SK-N-SH (cell line): ENCODE results near the gene PLA2G4C. TPM values are rescaled to one million over a fixed set of nuclear protein-coding genes. Genes with fewer than 3 reads are reported as not detected.

Source experiments
- CTCF ChIA-PET: fragments of 300-600, 350-600 bp; formaldehyde crosslinking; extraction: SDS; loops from one replicate; lab custom pipeline; 2021; lab: Yijun Ruan, JAX
- POLR2A ChIA-PET: fragments of 350-600 bp; sonication (Branson Sonifier 250); formaldehyde crosslinking; extraction: SDS; loops from one replicate; lab custom pipeline; 2020; ENCODE audit warnings: antibody characterized with exemption, inconsistent platforms; lab: Yijun Ruan, JAX
- DNase-seq: peaks from one replicate; pipeline ENCODE4 v3.0.0; 2012
- H2AFZ ChIP-seq: fragments of 200-600 bp; sonication (generic); 2 replicates; pipeline ENCODE4 v1.8.1; 2016; ENCODE audit warnings: antibody characterized with exemption, mild to moderate bottlenecking, low read depth
- H3F3A ChIP-seq: fragments of 200-600 bp; sonication (generic); replicated peaks from 2 replicates; pipeline ENCODE3; 2016; ENCODE audit warnings: antibody characterized with exemption, mild to moderate bottlenecking; ENCODE audit not compliant: insufficient read depth
- H3K27ac ChIP-seq, 2 experiments: fragments of 200-500 bp in 1 of 2; fragments of 200-600 bp in 1 of 2; sonication (Bioruptor generic) in 1 of 2; sonication (generic), shearing (Covaris generic) in 1 of 2; 2 replicates each; pipeline versions ENCODE4 v1.5.1 to v1.6.1; 2014 to 2016; ENCODE audit warnings: low read depth in 2 of 2, inconsistent platforms in 1 of 2, low read length in 1 of 2, mild to moderate bottlenecking in 1 of 2, mixed read lengths in 1 of 2
- H3K27me3 ChIP-seq: fragments of 200-600 bp; sonication (generic), shearing (Covaris generic); 2 replicates; pipeline ENCODE4 v1.6.1; 2016; ENCODE audit warnings: mixed run types; ENCODE audit not compliant: insufficient read depth
- H3K36me3 ChIP-seq, 2 experiments: fragments of 200-500 bp in 1 of 2; fragments of 200-600 bp in 1 of 2; sonication (Bioruptor generic) in 1 of 2; sonication (generic) in 1 of 2; replicated peaks in 1 of 2; 2 replicates each; pipeline versions ENCODE3 to v1.5.1; 2014 to 2016; ENCODE audit warnings: low read length in 1 of 2, mild to moderate bottlenecking in 1 of 2; ENCODE audit not compliant: insufficient read depth in 2 of 2, control insufficient read depth in 1 of 2
- H3K4me1 ChIP-seq, 2 experiments: fragments of 200-500 bp in 1 of 2; fragments of 200-600 bp in 1 of 2; sonication (Bioruptor generic) in 1 of 2; sonication (generic), shearing (Covaris generic) in 1 of 2; 2 replicates each; pipeline versions ENCODE4 v1.5.1 to v1.6.1; 2014 to 2016; ENCODE audit warnings: low read depth in 1 of 2, low read length in 1 of 2, mixed run types in 1 of 2; ENCODE audit not compliant: insufficient read depth in 2 of 2, control insufficient read depth in 1 of 2
- H3K4me2 ChIP-seq: fragments of 200-600 bp; sonication (generic), shearing (Covaris generic); 2 replicates; pipeline ENCODE4 v1.6.1; 2017; ENCODE audit warnings: mixed run types
- H3K4me3 ChIP-seq, 2 experiments: fragments of 200-500 bp in 1 of 2; fragments of 200-600 bp in 1 of 2; sonication (Bioruptor generic) in 1 of 2; sonication (generic), shearing (Covaris generic) in 1 of 2; 2 replicates each; pipeline versions ENCODE4 v1.5.1 to v1.8.1; 2014 to 2016; ENCODE audit warnings: low read depth in 2 of 2, inconsistent platforms in 1 of 2, low read length in 1 of 2, mild to moderate bottlenecking in 1 of 2, mixed read lengths in 1 of 2, moderate library complexity in 1 of 2
- H3K79me2 ChIP-seq: fragments of 200-600 bp; sonication (generic); 2 replicates; pipeline ENCODE4 v1.8.1; 2017; ENCODE audit warnings: mild to moderate bottlenecking; ENCODE audit not compliant: insufficient read depth
- H3K9ac ChIP-seq: fragments of 200-600 bp; sonication (generic); 2 replicates; pipeline ENCODE4 v1.6.1; 2017; ENCODE audit warnings: mixed run types
- H3K9me2 ChIP-seq: fragments of 200-600 bp; sonication (generic); 2 replicates; pipeline ENCODE4 v1.6.1; 2017; ENCODE audit warnings: mixed run types
- H3K9me3 ChIP-seq: fragments of 200-600 bp; sonication (generic); 2 replicates; pipeline ENCODE4 v1.6.1; 2017; ENCODE audit warnings: mixed run types, mild to moderate bottlenecking, moderate library complexity
- H4K20me1 ChIP-seq: fragments of 200-600 bp; sonication (generic); 2 replicates; pipeline ENCODE4 v1.6.1; 2017; ENCODE audit warnings: mild to moderate bottlenecking, mixed run types; ENCODE audit not compliant: insufficient read depth
- CHD2 ChIP-seq: fragments of 150-350 bp; IDR thresholded peaks from 2 replicates; pipeline ENCODE4 v1.6.1; 2018; ENCODE audit warnings: low read length; ENCODE audit not compliant: partially characterized antibody
- ELF1 ChIP-seq: IDR thresholded peaks from 2 replicates; pipeline ENCODE4 v1.4.0; 2012
- FOSL2 ChIP-seq: IDR thresholded peaks from 2 replicates; pipeline ENCODE4 v1.4.0; 2012; ENCODE audit warnings: low read depth, mild to moderate bottlenecking, moderate library complexity, borderline replicate concordance
- FOXJ3 ChIP-seq: sonication (generic); formaldehyde crosslinking; IDR thresholded peaks from 2 replicates; pipeline ENCODE4 v1.5.1; 2020; ENCODE audit warnings: mild to moderate bottlenecking, missing genetic modification reagents
- FOXM1 ChIP-seq: IDR thresholded peaks from 2 replicates; pipeline ENCODE4 v1.4.0; 2012; ENCODE audit warnings: low read depth, mild to moderate bottlenecking
- GABPA ChIP-seq: IDR thresholded peaks from 2 replicates; pipeline ENCODE4 v1.4.0; 2012; ENCODE audit warnings: low read depth, mild to moderate bottlenecking
- GATA2 ChIP-seq: sonication (generic); formaldehyde crosslinking; IDR thresholded peaks from 2 replicates; pipeline ENCODE4 v1.5.0; 2020; ENCODE audit warnings: mild to moderate bottlenecking, missing genetic modification reagents
- JUND ChIP-seq: IDR thresholded peaks from 2 replicates; pipeline ENCODE4 v1.4.0; 2012
- MEF2A ChIP-seq: IDR thresholded peaks from 2 replicates; pipeline ENCODE4 v1.4.0; 2012; ENCODE audit warnings: low read depth, borderline replicate concordance
- MXI1 ChIP-seq: IDR thresholded peaks from 2 replicates; pipeline ENCODE4 v1.6.1; 2012; ENCODE audit warnings: mild to moderate bottlenecking, low read depth, low read length, improper control_type of control experiment
- NRF1 ChIP-seq: IDR thresholded peaks from 2 replicates; pipeline ENCODE4 v1.6.1; 2012; ENCODE audit warnings: low read depth, mild to moderate bottlenecking, low read length
- POLR2AphosphoS5 ChIP-seq: IDR thresholded peaks from 2 replicates; pipeline ENCODE4 v1.6.1; 2012; ENCODE audit warnings: low read depth, low read length
- RAD21 ChIP-seq: IDR thresholded peaks from 2 replicates; pipeline ENCODE4 v1.6.1; 2012; ENCODE audit warnings: mild to moderate bottlenecking, low read length
- RCOR1 ChIP-seq: fragments of 150-350 bp; IDR thresholded peaks from 2 replicates; pipeline ENCODE4 v1.6.1; 2017; ENCODE audit warnings: antibody characterized with exemption, low read length
- SMC3 ChIP-seq: IDR thresholded peaks from 2 replicates; pipeline ENCODE4 v1.6.1; 2012; ENCODE audit warnings: low read depth, low read length, improper control_type of control experiment
- TAF1 ChIP-seq: IDR thresholded peaks from 2 replicates; pipeline ENCODE4 v1.6.1; 2012; ENCODE audit warnings: low read depth, mild to moderate bottlenecking, low read length, moderate library complexity, borderline replicate concordance
- WGBS: methylation state at CpG from one replicate; pipeline ENCODE4 v1.1.6; 2017; ENCODE audit warnings: low lambda C conversion rate; 5-methylcytosine and 5-hydroxymethylcytosine counted together
- polyA plus RNA-seq, 3 experiments: library from polyadenylated mRNA; depleted of rRNA; stranded (reverse); fragments of >200 nt; gene quantifications; 2 replicates each; pipeline ENCODE4 v1.2.3, GENCODE V29; 2012
- TF ChIP-seq, protein P1 (sequence below): IDR thresholded peaks from 2 replicates; pipeline ENCODE4 v1.6.1; 2012; ENCODE audit warnings: mild to moderate bottlenecking, low read depth, low read length, moderate library complexity
- TF ChIP-seq, protein P2 (sequence below): fragments of 150-350 bp; IDR thresholded peaks from 2 replicates; pipeline ENCODE4 v1.6.1; 2017; ENCODE audit warnings: antibody characterized with exemption, low read length, low read depth, borderline replicate concordance
- TF ChIP-seq, protein P3 (sequence below): fragments of 150-350 bp; IDR thresholded peaks from 2 replicates; pipeline ENCODE4 v1.6.1; 2016; ENCODE audit warnings: mild to moderate bottlenecking, low read depth, low read length
- TF ChIP-seq, protein P4 (sequence below): fragments of 200-600 bp; sonication (generic); IDR thresholded peaks from 2 replicates; pipeline ENCODE4 v1.6.1; 2017; ENCODE audit warnings: antibody characterized with exemption, mild to moderate bottlenecking, moderate library complexity

The PLA2G4C gene
- polyA plus RNA-seq, 1 of the 3 experiments (the other 2 are of a cell fraction): 6.1 TPM

DNA sequence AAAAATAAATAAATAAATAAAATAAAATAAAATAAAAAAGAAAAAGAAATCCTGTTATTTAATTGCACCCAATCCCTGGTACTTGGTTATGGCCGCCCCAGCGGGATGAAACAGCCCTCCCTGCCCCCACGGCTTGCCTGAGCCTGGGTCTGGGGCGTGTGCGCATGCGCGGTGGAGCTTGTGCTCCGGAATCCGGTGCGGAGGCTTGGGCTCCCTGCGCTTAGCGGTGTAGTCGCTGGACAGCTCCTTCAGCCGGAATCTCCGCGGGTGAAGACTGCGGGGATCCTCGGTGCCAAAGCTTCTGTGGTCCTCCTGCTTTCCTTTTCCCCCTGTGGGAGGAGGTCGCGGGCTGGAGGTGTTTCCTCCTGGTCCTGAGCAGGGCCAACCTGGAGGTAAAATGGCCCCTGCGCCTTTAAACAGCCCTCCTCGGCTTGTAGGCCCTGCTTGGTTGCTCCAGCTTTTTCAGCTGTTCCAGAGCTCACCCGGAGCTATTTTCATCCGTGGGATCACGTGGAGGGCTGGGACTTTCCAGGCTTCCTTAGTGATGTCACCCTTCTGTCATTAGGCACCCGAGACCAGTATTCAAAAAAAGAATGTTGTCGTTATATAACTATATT is at the start of gene PLA2G4C (continued):
- TF ChIP-seq, protein P1, sequence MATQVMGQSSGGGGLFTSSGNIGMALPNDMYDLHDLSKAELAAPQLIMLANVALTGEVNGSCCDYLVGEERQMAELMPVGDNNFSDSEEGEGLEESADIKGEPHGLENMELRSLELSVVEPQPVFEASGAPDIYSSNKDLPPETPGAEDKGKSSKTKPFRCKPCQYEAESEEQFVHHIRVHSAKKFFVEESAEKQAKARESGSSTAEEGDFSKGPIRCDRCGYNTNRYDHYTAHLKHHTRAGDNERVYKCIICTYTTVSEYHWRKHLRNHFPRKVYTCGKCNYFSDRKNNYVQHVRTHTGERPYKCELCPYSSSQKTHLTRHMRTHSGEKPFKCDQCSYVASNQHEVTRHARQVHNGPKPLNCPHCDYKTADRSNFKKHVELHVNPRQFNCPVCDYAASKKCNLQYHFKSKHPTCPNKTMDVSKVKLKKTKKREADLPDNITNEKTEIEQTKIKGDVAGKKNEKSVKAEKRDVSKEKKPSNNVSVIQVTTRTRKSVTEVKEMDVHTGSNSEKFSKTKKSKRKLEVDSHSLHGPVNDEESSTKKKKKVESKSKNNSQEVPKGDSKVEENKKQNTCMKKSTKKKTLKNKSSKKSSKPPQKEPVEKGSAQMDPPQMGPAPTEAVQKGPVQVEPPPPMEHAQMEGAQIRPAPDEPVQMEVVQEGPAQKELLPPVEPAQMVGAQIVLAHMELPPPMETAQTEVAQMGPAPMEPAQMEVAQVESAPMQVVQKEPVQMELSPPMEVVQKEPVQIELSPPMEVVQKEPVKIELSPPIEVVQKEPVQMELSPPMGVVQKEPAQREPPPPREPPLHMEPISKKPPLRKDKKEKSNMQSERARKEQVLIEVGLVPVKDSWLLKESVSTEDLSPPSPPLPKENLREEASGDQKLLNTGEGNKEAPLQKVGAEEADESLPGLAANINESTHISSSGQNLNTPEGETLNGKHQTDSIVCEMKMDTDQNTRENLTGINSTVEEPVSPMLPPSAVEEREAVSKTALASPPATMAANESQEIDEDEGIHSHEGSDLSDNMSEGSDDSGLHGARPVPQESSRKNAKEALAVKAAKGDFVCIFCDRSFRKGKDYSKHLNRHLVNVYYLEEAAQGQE: peak; percentile 93
- no peak for TF ChIP-seq FOXJ3 (CRISPR knock-in tag)
- peak; percentile 81 for TF ChIP-seq MXI1
- TF ChIP-seq POLR2AphosphoS5: peak; percentile 59; the same call in 1 of the 2 replicates
- peak; percentile 67 for TF ChIP-seq NRF1
- TF ChIP-seq SMC3: no peak
- no peak for TF ChIP-seq FOXM1
- no peak for TF ChIP-seq GATA2
- TF ChIP-seq, protein P2, sequence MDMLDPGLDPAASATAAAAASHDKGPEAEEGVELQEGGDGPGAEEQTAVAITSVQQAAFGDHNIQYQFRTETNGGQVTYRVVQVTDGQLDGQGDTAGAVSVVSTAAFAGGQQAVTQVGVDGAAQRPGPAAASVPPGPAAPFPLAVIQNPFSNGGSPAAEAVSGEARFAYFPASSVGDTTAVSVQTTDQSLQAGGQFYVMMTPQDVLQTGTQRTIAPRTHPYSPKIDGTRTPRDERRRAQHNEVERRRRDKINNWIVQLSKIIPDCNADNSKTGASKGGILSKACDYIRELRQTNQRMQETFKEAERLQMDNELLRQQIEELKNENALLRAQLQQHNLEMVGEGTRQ: peak; percentile 64
- 0 out of 2 replicates have a peak, but pooled peaks have one; percentile 17 for TF ChIP-seq RCOR1

DNA sequence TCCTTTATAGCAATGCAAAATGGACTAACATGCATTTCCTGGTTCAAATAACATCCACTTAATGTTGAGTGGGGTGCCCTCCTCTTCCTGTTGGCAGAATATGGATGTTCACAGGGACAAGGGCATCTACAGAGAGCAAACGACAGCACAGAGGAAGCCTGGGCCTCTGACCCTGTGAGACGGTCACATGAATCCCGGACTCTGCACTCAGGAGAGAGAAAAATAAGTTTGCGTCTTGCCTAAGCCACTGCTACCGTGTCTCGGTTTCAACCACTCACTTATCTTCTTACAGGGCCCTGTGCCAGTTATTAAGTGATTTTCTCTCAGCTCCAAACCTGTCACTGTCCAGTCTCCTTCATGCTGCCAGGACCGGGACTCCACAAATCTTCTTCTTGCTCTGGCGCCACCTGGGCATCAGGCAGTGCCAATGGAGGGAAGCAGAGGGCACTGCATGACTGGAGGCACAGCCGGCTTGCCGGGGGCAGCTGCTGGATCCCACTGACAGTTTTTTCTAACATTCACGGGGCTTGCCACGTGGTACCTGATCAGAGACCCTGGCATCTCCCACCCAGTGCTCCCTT is 47.7 kb upstream of the PLA2G4C start:
- H3K9ac ChIP-seq: no peak overlapping the region
- TF ChIP-seq RAD21: no peak
- TF ChIP-seq MEF2A: no peak
- TF ChIP-seq MXI1: no peak
- no peak for TF ChIP-seq CHD2
- TF ChIP-seq GABPA: no peak
- TF ChIP-seq FOSL2: no peak
- TF ChIP-seq, protein P3, sequence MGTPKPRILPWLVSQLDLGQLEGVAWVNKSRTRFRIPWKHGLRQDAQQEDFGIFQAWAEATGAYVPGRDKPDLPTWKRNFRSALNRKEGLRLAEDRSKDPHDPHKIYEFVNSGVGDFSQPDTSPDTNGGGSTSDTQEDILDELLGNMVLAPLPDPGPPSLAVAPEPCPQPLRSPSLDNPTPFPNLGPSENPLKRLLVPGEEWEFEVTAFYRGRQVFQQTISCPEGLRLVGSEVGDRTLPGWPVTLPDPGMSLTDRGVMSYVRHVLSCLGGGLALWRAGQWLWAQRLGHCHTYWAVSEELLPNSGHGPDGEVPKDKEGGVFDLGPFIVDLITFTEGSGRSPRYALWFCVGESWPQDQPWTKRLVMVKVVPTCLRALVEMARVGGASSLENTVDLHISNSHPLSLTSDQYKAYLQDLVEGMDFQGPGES: no peak
- TF ChIP-seq ELF1: no peak
- TF ChIP-seq JUND: no peak
- TF ChIP-seq, protein P4, sequence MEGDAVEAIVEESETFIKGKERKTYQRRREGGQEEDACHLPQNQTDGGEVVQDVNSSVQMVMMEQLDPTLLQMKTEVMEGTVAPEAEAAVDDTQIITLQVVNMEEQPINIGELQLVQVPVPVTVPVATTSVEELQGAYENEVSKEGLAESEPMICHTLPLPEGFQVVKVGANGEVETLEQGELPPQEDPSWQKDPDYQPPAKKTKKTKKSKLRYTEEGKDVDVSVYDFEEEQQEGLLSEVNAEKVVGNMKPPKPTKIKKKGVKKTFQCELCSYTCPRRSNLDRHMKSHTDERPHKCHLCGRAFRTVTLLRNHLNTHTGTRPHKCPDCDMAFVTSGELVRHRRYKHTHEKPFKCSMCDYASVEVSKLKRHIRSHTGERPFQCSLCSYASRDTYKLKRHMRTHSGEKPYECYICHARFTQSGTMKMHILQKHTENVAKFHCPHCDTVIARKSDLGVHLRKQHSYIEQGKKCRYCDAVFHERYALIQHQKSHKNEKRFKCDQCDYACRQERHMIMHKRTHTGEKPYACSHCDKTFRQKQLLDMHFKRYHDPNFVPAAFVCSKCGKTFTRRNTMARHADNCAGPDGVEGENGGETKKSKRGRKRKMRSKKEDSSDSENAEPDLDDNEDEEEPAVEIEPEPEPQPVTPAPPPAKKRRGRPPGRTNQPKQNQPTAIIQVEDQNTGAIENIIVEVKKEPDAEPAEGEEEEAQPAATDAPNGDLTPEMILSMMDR: no peak
- TF ChIP-seq TAF1: no peak
- TF ChIP-seq, protein P1: no peak
- no peak for TF ChIP-seq POLR2AphosphoS5
- H3K4me2 ChIP-seq: no peak overlapping the region
- POLR2A ChIA-PET: no interaction called here
- no peaks in the 10 kb centered on the region for H3K27me3 ChIP-seq
- 89% methylated on average over 12 of the region's 12 CpGs for WGBS
- CTCF ChIA-PET: interaction anchor here (16.3 kb wide), 1 partner anchor 52 kb away, joined by 168 read pairs; the partner anchor contains the start of gene PLA2G4C
- no peaks in the 10 kb centered on the region for H3F3A ChIP-seq
- H4K20me1 ChIP-seq: no peaks in the 10 kb centered on the region
- H3K4me1 ChIP-seq: no peaks in the 10 kb centered on the region
- no peak overlapping the region for H2AFZ ChIP-seq
- no peaks in the 10 kb centered on the region for H3K9me3 ChIP-seq
- no peak overlapping the region for H3K4me3 ChIP-seq
- no peaks in the 10 kb centered on the region for H3K79me2 ChIP-seq
- H3K36me3 ChIP-seq: peaks cover 0 to 5% of the 10 kb centered on the region in 2 experiments
- no peak for DNase-seq
- H3K9me2 ChIP-seq: no peaks in the 10 kb centered on the region
- H3K27ac ChIP-seq: no peak overlapping the region
